IMR-90 (cell line): ENCODE measurements around the gene CAMTA1. TPM values are rescaled to one million over a fixed set of nuclear protein-coding genes. Genes with fewer than 3 reads are reported as not detected.

Experiments
- ATAC-seq: fragments of 200-7000 bp; cut with Tn5 transposase; 2 replicates; pipeline ENCODE4 v1.9.1; 2020; ENCODE audit warnings: low read depth, mild to moderate bottlenecking, moderate library complexity
- BruUV-seq: library from RNA; stranded (reverse); fragments of 400-500 nt; replicated peaks from 2 replicates; lab custom pipeline; 2021; lab: Mats Ljungman, UMichigan
- CTCF ChIA-PET: fragments of 300-600 bp; formaldehyde crosslinking; extraction: SDS; loops from one replicate; lab custom pipeline; 2021; ENCODE audit warnings: antibody characterized with exemption; lab: Yijun Ruan, JAX
- POLR2A ChIA-PET: fragments of 300-600 bp; sonication (Branson Sonifier 250); formaldehyde crosslinking; loops from one replicate; lab custom pipeline; 2022; ENCODE audit warnings: antibody characterized with exemption; ENCODE audit not compliant: unreplicated experiment; lab: Charles Lee
- DNase-seq: peaks from one replicate; pipeline ENCODE4 v3.0.0; 2013
- H2AFZ ChIP-seq: replicated peaks from 2 replicates; pipeline ENCODE3; 2013; ENCODE audit warnings: low read length, mild to moderate bottlenecking; ENCODE audit not compliant: poor library complexity
- H2AK5ac ChIP-seq: 2 replicates; pipeline ENCODE4 v1.6.1; 2013; ENCODE audit warnings: low read depth, low read length, inconsistent platforms
- H2AK9ac ChIP-seq: replicated peaks from 2 replicates; pipeline ENCODE3; 2013; ENCODE audit warnings: mild to moderate bottlenecking, low read depth, low read length, moderate library complexity; ENCODE audit not compliant: poor library complexity
- H2BK120ac ChIP-seq: 2 replicates; pipeline ENCODE4 v1.6.1; 2013; ENCODE audit warnings: low read depth, low read length, inconsistent platforms
- H2BK15ac ChIP-seq: 3 replicates; pipeline ENCODE4 v1.6.1; 2013; ENCODE audit warnings: low read depth, low read length, inconsistent platforms
- H2BK20ac ChIP-seq: 2 replicates; pipeline ENCODE4 v1.6.1; 2013; ENCODE audit warnings: low read depth, mild to moderate bottlenecking, inconsistent platforms, low read length, moderate library complexity
- H2BK5ac ChIP-seq: 2 replicates; pipeline ENCODE4 v1.6.1; 2013; ENCODE audit warnings: mild to moderate bottlenecking, low read depth, low read length, inconsistent platforms; ENCODE audit not compliant: poor library complexity, severe bottlenecking
- H3K14ac ChIP-seq: replicated peaks from 2 replicates; pipeline ENCODE4 v1.6.1; 2013; ENCODE audit warnings: low read depth, low read length, inconsistent platforms
- H3K18ac ChIP-seq: 2 replicates; pipeline ENCODE4 v1.6.1; 2013; ENCODE audit warnings: low read depth, low read length, control low read depth
- H3K23ac ChIP-seq: 2 replicates; pipeline ENCODE4 v1.6.1; 2013; ENCODE audit warnings: low read depth, low read length, inconsistent platforms
- H3K27ac ChIP-seq: 2 replicates; pipeline ENCODE4 v1.5.1; 2013; ENCODE audit warnings: mild to moderate bottlenecking, control low read depth, low read length; ENCODE audit not compliant: insufficient read depth
- H3K27me3 ChIP-seq: 2 replicates; pipeline ENCODE4 v1.6.1; 2013; ENCODE audit warnings: low read length; ENCODE audit not compliant: control insufficient read depth, insufficient read depth
- H3K36me3 ChIP-seq: 2 replicates; pipeline ENCODE4 v1.6.1; 2013; ENCODE audit warnings: low read length, mixed read lengths; ENCODE audit not compliant: control insufficient read depth, insufficient read depth
- H3K4ac ChIP-seq: 2 replicates; pipeline ENCODE4 v1.6.1; 2013; ENCODE audit warnings: low read depth, low read length, inconsistent platforms
- H3K4me1 ChIP-seq: 2 replicates; pipeline ENCODE4 v1.6.1; 2013; ENCODE audit warnings: low read length, mixed read lengths; ENCODE audit not compliant: control insufficient read depth, insufficient read depth
- H3K4me2 ChIP-seq: 2 replicates; pipeline ENCODE4 v1.6.1; 2013; ENCODE audit warnings: low read depth, mild to moderate bottlenecking, control low read depth, low read length, moderate library complexity
- H3K4me3 ChIP-seq: 2 replicates; pipeline ENCODE4 v1.5.1; 2013; ENCODE audit warnings: low read depth, mild to moderate bottlenecking, control low read depth, low read length, moderate library complexity; ENCODE audit not compliant: insufficient read depth
- H3K56ac ChIP-seq: 2 replicates; pipeline ENCODE4 v1.6.1; 2013; ENCODE audit warnings: low read length, inconsistent platforms; ENCODE audit not compliant: insufficient read depth; ENCODE audit errors: extremely low read depth
- H3K79me1 ChIP-seq, 2 experiments: 2 replicates each; pipeline ENCODE4 v1.6.1; 2013; ENCODE audit warnings: low read length in 2 of 2, inconsistent platforms in 1 of 2, low read depth in 1 of 2
- H3K9ac ChIP-seq: 2 replicates; pipeline ENCODE4 v1.6.1; 2013; ENCODE audit warnings: low read depth, low read length, control low read depth
- H3K9me1 ChIP-seq: 2 replicates; pipeline ENCODE4 v1.6.1; 2013; ENCODE audit warnings: low read length, inconsistent platforms; ENCODE audit not compliant: insufficient read depth
- H3K9me3 ChIP-seq: 2 replicates; pipeline ENCODE4 v1.6.1; 2013; ENCODE audit warnings: low read length; ENCODE audit not compliant: control insufficient read depth, insufficient read depth
- H4K20me1 ChIP-seq: 2 replicates; pipeline ENCODE4 v1.6.1; 2013; ENCODE audit warnings: low read length, inconsistent platforms; ENCODE audit not compliant: insufficient read depth
- H4K5ac ChIP-seq: 2 replicates; pipeline ENCODE4 v1.6.1; 2013; ENCODE audit warnings: mild to moderate bottlenecking, low read depth, low read length, control low read depth
- H4K8ac ChIP-seq, 2 experiments: 2 replicates each; pipeline ENCODE4 v1.6.1; 2013; ENCODE audit warnings: low read depth in 2 of 2, low read length in 2 of 2, control low read depth in 1 of 2, inconsistent platforms in 1 of 2
- H4K91ac ChIP-seq: 2 replicates; pipeline ENCODE4 v1.6.1; 2013; ENCODE audit warnings: low read depth, low read length, inconsistent platforms; ENCODE audit not compliant: insufficient read depth
- POLR2A ChIP-seq: IDR thresholded peaks from 2 replicates; pipeline ENCODE4 v1.6.1; 2012; ENCODE audit warnings: mild to moderate bottlenecking, low read depth, low read length
- WGBS, 2 experiments: methylation state at CpG; one replicate each; pipeline versions ENCODE4 v1.1.5 to v1.1.7; 2013; ENCODE audit warnings: missing lambda C conversion rate in 2 of 2; ENCODE audit not compliant: insufficient read length in 1 of 2; ENCODE audit errors: extremely low coverage in 2 of 2; 5-methylcytosine and 5-hydroxymethylcytosine counted together
- dilution Hi-C: fragments of 300-500 bp; cut with HindIII; formaldehyde crosslinking; loops from one replicate; pipeline ENCODE4 v1.14.3; 2018; ENCODE audit warnings: low sequenced_read_pairs; ENCODE audit not compliant: unreplicated experiment
- in situ Hi-C: fragments of 300-500 bp; cut with MboI; formaldehyde crosslinking; loops from 3 replicates; pipeline ENCODE4 v1.14.3; 2019; ENCODE audit warnings: low sequenced_read_pairs, inconsistent platforms, mixed read lengths
- intact Hi-C: fragments of 100-400 bp; cut with micrococcal nuclease; formaldehyde crosslinking; loops from 2 replicates; pipeline ENCODE4 v1.10.0; 2022
- polyA plus RNA-seq, 3 experiments: library from polyadenylated mRNA; depleted of rRNA; stranded (reverse); fragments of >200 nt; gene quantifications; 2 replicates each; pipeline ENCODE4 v1.2.3, GENCODE V29; 2012; ENCODE audit warnings: low replicate concordance in 1 of 3
- total RNA-seq: library from RNA; depleted of rRNA; stranded (reverse); fragments of >200 nt; gene quantifications from 2 replicates; pipeline ENCODE4 v1.2.3, GENCODE V29; 2012

The CAMTA1 gene
- total and polyA plus RNA-seq, 2 of the 4 experiments (the other 2 are of a cell fraction), result 35.5 to 74.3 TPM

DNA sequence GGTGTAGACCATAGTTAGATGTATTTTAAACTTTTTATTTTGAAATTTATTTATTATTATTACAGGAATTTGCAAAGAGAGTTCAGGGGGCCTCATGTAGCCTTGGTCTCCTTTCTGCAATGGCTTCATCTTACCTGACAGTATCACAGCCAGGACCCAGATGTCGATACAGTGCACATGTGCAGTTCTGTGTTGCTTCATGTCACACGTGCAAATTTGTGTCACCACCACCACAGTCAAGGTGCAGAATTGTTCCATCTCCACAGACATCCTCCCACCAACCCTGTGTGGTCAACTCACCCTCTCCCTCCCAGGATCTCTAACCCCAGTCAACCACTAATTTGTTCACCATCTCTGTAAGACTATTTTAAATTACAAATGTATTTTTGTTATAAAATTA, 184.5 kb downstream of the CAMTA1 start:
- Histone ChIP-seq H3K4me2 (no peak overlapping the region), H3K14ac (no peak overlapping the region), H3K9ac (no peak overlapping the region), H4K20me1 (no peaks in the 10 kb centered on the region), H3K4me1 (peaks cover 2% of the 10 kb centered on the region; the same call in 1 of the 2 replicates), H2BK20ac (no peak overlapping the region), H3K4ac (no peak overlapping the region), H3K23ac (no peak overlapping the region), H3K9me3 (no peaks in the 10 kb centered on the region), H2AK5ac (no peak overlapping the region), H2BK120ac (no peak overlapping the region), H2AFZ (no peak overlapping the region), H3K4me3 (no peak overlapping the region), H3K27ac (no peak overlapping the region), H3K79me1 (no peaks in the 10 kb centered on the region), H4K91ac (no peak overlapping the region), H2BK5ac (no peak overlapping the region), H2AK9ac (no peak overlapping the region), H4K8ac (no peak overlapping the region), H3K56ac (no peak overlapping the region), H3K27me3 (peaks cover 22% of the 10 kb centered on the region), H3K18ac (no peak overlapping the region), H3K36me3 (no peaks in the 10 kb centered on the region), H3K9me1 (no peaks in the 10 kb centered on the region), H4K5ac (no peak overlapping the region), H2BK15ac (no peak overlapping the region)
- BruUV-seq, result no TSS peak
- DNase-seq (no peak), ATAC-seq (no peak)
- WGBS, 2 experiments, result no CpG with 5 or more reads among the region's 2 CpGs
- ChIA-PET POLR2A (no interaction called here), CTCF (no interaction called here)
- intact Hi-C loops (no loop called here), in situ Hi-C loops (no loop called here), dilution Hi-C loops (no loop called here)
- no peak for TF ChIP-seq POLR2A
